Astrocyte of the spinal cord (primary cell): Measurements from ENCODE around the gene CDC73.
A peak's percentile ranks its signal among the peaks of the same experiment; 100 is the strongest.

Source experiments
- DNase-seq: peaks from one replicate; pipeline ENCODE4 v3.0.0; 2011; ENCODE audit warnings: low read depth, low spot score
- H3K4me3 ChIP-seq: 2 replicates; pipeline ENCODE4 v1.5.1; 2011; ENCODE audit warnings: low read depth, mild to moderate bottlenecking, low read length, moderate library complexity
- in situ Hi-C: cut with HindIII; loops from 2 replicates; pipeline ENCODE4 v1.10.0; 2017; ENCODE audit warnings: low sequenced_read_pairs
- TF ChIP-seq, protein P1 (sequence below): IDR thresholded peaks from 2 replicates; pipeline ENCODE4 v1.5.1; 2012; ENCODE audit warnings: low read depth, mild to moderate bottlenecking, low read length, inconsistent platforms

CDC73 gene

DNA sequence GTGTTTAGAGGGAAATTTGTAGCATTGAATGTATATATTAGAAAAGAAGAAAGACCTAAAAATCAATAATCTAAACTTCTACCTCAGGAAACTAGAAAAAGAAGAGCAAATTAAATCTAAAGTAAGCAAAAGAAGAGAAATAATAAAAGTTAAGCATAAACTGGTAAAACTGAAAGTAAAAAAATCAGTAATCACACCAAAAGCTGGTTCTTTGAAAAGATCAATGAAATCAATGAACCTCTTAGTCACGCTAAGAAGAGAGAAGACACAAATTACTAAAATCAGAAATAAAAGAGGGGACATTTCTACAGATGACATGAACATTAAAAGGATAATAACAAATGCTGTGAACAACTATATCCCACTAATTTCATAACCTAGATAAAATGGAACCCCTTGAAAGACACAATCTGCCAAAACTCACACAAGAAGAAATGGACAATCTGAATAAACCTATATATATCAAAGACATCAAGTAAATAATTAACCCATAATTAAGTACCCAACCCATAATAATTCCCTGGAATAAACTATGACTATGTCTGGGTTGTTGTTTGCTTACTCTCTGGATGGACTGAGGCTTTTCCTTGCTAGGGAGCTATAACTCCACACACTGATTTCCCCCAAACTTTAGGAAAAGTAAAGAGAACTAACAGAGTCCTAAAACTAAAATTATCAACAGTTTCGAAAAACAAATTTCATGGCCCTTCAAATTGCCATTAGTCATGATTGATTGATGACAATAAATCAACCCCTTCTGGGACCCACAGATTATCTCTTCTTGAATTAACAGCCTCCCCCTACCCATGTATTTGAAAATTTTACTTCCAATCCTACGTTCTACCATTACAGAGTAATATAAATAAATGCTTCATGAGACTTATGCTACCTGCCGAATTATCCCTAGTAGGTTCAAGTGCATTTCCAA, 2.8 kb upstream of the CDC73 start:
- TF ChIP-seq, protein P1, sequence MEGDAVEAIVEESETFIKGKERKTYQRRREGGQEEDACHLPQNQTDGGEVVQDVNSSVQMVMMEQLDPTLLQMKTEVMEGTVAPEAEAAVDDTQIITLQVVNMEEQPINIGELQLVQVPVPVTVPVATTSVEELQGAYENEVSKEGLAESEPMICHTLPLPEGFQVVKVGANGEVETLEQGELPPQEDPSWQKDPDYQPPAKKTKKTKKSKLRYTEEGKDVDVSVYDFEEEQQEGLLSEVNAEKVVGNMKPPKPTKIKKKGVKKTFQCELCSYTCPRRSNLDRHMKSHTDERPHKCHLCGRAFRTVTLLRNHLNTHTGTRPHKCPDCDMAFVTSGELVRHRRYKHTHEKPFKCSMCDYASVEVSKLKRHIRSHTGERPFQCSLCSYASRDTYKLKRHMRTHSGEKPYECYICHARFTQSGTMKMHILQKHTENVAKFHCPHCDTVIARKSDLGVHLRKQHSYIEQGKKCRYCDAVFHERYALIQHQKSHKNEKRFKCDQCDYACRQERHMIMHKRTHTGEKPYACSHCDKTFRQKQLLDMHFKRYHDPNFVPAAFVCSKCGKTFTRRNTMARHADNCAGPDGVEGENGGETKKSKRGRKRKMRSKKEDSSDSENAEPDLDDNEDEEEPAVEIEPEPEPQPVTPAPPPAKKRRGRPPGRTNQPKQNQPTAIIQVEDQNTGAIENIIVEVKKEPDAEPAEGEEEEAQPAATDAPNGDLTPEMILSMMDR, result no peak
- no peak for DNase-seq
- in situ Hi-C loops, result no loop called here
- no peak overlapping the region for H3K4me3 ChIP-seq

DNA sequence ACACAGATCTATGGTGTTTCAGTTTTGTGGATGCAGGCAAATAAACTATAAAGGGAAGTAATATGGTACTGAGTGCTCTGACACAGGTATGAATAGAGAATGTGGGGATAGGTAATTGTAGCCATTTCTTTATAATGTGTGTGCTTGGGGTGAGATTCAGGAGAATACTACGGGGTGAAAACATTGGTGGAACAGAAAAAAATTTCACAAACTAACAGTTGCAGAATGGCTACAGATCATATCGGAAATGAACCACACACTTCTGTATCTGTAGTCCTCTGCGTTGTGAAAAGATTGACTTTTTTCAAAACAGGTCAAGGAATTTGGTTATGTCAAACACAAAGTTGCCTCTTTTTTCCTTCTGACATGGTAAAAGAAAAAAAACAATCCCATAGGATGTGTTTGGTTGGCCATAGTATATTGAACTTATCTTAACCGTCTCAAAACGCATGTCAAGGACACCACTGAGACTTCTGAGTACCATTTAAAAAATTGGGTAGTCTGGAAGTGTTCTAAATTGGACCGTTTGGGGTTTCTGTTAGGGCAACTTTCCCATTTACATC, 1.1 kb upstream of the CDC73 start:
- in situ Hi-C loops, result no loop called here
- TF ChIP-seq, protein P1, result no peak
- no peak overlapping the region for H3K4me3 ChIP-seq
- DNase-seq, result no peak

DNA sequence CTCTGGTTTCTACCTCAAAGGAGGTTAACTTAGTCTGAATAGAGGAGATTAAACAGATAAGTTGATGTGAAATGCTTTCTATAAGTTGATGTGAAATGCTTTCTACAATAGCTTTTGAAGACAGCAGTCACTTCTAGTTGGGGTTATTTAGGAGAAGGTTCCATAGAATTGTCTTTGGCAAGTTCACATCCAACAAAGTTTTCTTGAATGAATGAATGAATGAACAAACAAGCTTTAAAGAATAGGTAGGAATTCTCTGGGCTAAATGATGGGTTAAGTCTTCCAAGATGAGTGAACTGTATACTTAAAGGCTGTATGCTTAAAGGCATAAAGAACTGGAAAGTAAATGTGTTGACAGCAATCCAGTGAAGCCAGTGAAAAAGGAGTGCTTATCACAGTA, 1.9 kb downstream of the CDC73 start:
- TF ChIP-seq, protein P1, result no peak
- in situ Hi-C loops, result no loop called here
- peak overlapping the region; percentile 79 for H3K4me3 ChIP-seq
- no peak for DNase-seq

DNA sequence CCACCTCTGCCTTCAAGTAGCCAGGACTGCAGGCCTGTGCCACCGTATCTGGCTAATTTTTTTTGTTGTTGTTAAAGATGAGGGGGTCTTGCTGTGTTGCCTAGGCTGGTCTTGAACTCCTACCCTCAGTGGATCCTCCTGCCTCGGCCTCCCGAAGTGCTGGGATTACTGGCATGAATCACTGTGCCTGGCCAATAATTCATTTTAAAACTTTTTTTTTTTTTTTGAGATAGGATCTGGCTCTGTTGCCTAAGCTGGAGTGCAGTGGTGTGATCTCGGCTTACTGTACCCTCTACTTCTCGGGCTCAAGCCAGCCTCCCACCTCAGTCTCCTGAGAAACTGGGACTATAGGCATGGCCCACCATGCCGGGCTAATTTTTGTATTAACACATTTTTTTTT, 3.5 kb downstream of the CDC73 start:
- DNase-seq, result no peak
- in situ Hi-C loops, result no loop called here
- no peak overlapping the region for H3K4me3 ChIP-seq
- TF ChIP-seq, protein P1, result no peak

DNA sequence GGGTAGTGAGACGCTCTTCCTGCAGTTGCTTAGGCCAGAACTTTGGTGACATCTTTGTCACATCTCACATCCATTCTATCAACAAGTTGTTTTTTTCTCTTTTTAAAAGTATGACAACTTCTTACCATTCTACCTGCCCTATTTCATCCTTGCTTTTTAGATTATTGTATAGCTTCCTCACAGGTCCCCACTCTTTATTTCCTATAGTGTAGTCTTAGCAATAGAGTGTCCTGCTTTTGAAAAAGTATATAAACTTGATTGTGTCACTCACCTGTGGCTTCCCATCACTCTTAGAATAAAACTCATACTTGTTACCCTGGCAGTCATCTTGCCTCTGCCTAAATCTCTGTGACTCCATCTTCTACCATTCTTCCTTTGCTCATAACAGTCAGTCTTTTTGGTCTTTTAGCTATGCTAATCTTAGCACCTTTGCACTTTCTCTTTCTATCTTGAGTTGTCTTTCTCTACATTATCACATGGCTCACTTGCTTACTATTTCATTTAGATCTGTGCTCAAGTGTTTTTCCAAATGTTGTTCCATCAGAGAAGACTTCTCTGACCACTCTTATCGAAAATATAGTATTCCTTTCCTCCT, 9.5 kb downstream of the CDC73 start:
- DNase-seq, result no peak
- TF ChIP-seq, protein P1, result no peak
- in situ Hi-C loops, result no loop called here
- no peak overlapping the region for H3K4me3 ChIP-seq

DNA sequence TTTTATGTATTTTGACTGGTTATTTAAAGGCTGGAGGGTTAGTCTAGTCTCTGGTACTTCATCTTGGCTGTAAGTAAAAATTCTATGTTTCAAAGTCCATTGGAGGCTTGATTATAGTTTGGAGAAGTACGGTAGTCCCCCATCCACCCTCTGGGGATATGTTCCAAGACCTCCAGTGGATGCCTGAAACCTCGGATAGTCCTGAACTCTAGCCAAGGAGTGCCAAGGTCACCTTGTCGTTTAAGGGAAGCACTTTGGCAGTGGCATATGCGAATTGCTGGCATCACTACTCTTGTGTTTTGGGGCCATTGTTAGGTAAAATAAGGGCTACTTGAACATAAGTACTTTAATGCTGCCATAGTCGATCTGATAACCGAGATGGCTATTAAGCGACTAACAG, 18.4 kb downstream of the CDC73 start:
- DNase-seq, result no peak
- no peak overlapping the region for H3K4me3 ChIP-seq
- in situ Hi-C loops, result no loop called here
- TF ChIP-seq, protein P1, result no peak
